VCaP (cell line): ENCODE results near the gene SLC10A7.

ENCODE experiments used
- H3K27ac ChIP-seq: fragments of 450-650 bp; 2 replicates; pipeline ENCODE4 v1.5.1; 2017
- TF ChIP-seq, protein P1 (sequence below): fragments of 450-650 bp; conservative IDR thresholded peaks from 2 replicates; pipeline ENCODE4 v1.5.1; 2017; ENCODE audit warnings: mild to moderate bottlenecking, moderate library complexity

The SLC10A7 gene

DNA sequence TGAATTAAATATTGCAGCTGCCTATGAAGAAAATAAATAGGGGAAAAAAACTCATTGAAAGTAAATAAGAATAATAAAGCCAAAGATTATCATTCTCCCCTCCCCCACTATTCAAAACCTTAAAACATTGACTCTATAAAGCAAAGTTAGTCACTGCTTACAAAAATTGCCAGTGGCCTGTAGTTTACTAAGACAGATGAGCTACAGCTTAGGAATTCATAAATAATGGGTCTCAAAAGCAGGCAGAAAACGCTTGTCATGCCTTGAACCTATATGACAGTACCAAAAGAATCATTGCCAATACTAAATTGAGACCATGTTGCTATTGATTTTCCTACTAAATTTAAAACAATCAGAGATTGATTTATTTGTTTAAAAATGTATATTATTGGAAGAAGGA is 78.9 kb downstream of the SLC10A7 start:
- TF ChIP-seq, protein P1, sequence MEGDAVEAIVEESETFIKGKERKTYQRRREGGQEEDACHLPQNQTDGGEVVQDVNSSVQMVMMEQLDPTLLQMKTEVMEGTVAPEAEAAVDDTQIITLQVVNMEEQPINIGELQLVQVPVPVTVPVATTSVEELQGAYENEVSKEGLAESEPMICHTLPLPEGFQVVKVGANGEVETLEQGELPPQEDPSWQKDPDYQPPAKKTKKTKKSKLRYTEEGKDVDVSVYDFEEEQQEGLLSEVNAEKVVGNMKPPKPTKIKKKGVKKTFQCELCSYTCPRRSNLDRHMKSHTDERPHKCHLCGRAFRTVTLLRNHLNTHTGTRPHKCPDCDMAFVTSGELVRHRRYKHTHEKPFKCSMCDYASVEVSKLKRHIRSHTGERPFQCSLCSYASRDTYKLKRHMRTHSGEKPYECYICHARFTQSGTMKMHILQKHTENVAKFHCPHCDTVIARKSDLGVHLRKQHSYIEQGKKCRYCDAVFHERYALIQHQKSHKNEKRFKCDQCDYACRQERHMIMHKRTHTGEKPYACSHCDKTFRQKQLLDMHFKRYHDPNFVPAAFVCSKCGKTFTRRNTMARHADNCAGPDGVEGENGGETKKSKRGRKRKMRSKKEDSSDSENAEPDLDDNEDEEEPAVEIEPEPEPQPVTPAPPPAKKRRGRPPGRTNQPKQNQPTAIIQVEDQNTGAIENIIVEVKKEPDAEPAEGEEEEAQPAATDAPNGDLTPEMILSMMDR, result no peak
- no peak overlapping the region for H3K27ac ChIP-seq

DNA sequence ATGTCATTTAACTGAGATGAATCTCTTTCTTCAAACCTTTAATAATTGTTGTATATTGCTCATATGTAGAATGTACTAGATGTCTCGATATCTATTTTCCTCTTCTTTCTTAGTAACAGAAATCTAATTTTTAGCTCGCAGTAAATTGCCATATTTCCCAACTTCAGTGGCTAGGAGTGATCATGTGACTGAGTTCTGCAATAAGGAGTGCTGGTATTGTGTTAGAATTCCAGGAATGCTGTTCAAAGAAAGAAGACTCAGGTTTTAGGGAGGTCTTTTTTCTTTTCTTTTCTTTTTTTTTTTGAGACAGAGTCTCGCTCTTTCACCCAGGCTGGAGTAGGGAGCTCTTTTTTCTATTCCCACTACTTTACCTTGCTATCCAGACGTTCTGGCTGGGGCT is 81.7 kb downstream of the SLC10A7 start:
- H3K27ac ChIP-seq, result no peak overlapping the region
- TF ChIP-seq, protein P1, result no peak

DNA sequence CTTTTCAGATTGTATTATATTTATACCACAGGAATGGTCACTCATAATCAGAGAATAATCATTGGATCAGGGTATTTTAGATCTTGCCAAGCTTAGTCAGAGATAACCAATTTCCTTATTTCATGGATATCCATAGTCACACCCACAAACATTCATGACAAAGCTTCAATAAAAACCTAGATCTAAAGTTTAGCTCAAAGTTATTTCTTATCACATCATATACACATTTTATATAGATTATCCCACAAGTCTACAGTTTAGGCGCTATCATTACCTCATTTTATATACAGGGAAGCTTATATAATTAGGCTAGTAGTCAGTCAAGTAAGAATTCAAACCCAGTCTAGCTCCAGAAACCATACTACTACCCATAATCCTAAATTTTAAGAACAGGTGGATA is 82.3 kb downstream of the SLC10A7 start:
- no peak overlapping the region for H3K27ac ChIP-seq
- TF ChIP-seq, protein P1, result no peak

DNA sequence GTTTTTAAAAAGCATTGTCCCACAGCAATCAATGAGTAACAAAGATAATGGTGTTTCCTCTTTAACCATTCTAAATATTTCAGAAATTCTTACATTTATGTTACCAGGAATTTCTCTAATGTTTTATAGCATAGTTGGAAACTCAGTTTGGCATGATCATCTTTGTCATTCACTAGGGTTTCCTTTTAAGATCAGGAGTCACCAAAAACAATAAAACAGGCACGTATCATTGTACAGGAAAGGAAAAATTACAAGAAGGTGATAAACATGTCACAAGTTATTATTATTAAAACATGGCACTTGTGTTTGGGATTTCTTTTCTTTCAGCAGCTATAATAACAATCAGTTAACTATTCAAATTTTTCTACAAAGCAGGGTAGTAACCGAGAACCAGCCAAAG is 84.0 kb downstream of the SLC10A7 start:
- TF ChIP-seq, protein P1, result no peak
- no peak overlapping the region for H3K27ac ChIP-seq

DNA sequence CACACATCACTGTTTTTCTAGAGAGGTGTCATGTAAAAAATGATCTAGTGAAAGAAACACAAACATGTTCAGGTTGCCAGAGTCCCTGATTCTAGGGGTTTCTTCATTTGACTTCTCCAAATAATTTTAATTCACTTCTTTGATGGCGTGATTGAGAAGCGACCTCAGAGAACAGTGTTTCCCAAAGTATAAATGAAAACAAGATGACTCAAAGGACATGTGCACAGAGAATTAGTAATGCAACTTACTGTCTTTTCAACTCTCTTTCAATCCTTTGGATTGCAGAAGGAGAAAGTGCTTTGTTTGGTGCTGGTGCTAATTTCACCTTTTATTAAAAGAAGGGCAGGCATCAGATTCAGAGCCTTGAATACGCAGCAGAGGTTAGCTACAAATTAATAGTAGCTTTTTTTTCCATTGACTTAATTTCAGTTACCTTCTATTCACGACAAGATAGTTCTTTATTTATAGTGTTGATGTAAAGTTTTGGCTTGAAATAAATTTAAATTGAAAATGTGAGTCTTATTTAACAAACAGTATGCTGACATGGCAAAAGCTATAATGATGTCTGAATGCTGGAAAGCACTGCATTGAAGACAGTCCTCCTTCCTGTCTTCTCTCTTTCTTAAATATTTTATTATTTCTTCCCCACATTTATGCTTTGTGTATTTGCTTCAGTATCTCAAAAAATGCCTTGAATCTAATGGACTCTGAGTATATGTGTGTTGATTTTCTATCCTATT is 85.1 kb downstream of the SLC10A7 start:
- TF ChIP-seq, protein P1, result no peak
- H3K27ac ChIP-seq, result no peak overlapping the region

DNA sequence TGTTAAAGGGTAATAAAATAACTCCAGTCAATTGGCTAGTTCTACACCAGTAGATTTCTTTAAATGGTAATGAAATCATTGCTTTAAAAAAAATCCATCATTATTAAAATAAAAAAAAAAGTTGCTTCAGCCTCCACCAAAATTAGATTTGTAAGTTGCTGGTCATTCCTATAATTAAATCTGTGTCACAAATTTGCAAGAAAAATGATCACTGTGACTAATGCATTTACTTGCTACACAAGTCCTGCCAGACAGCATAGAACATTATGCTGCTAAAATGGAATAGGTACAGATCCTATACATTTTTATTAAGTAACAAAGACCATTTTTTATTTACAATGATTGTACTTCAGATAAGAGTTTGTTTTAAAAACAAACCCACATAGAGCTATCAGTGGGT is 85.8 kb downstream of the SLC10A7 start:
- H3K27ac ChIP-seq, result no peak overlapping the region
- TF ChIP-seq, protein P1, result no peak

- TF ChIP-seq, protein P1, result no peak
- no peak overlapping the region for H3K27ac ChIP-seq
Observed at GRCh38 chr4:146432065-146432464, 89.7 kb downstream of the SLC10A7 start.
